Stimulated activated CD8-positive, alpha-beta memory T cell treated with anti-CD3 and anti-CD28 coated beads, Interleukin-4, amount 100 ng/mL, for 4 hours (primary cell): Measurements from ENCODE around the gene FAM43B.
"Not testable (repeated sequence)": the region's sequence is repeated elsewhere in the genome, so short reads cannot be mapped to it uniquely, and the experiment has no call there.

Experiments
- DNase-seq, 2 donors: peaks; one replicate each; pipeline ENCODE4 v3.0.0-alpha.2; 2020; ENCODE audit warnings: low read depth in 2 of 2, low spot score in 1 of 2

Gene FAM43B

GRCh38 chr1:20551945-20552727 lies at the start of gene FAM43B:
Gene FAM43B (plus strand): TSS chr1:20552573. CDS start chr1:20552974, 401 bp downstream.
- DNase-seq, result no peak

DNA sequence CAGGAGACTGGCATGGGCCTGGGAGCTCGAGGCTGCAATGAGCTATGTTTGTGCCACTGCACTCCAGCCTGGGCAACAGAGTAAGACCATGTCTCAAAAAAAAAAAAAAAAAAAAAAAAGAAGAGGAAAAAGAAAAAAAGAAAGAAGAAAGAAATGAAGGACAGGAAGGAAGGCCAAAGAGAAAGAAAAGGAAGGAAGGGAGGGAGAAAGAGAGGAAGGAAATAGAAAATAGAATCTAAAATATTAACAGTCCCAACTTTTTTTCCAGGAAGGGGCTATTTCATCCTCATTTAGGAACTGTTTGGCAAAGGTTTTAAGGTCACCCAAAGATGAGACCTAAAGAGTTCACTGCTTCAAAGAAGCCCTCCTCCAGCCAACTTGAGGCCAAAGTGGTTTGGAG lies 46.9 kb upstream of the FAM43B start:
- DNase-seq, result no peak

GRCh38 chr1:20507248-20507563 lies 45.2 kb upstream of the FAM43B start:
- DNase-seq, result no peak

DNA sequence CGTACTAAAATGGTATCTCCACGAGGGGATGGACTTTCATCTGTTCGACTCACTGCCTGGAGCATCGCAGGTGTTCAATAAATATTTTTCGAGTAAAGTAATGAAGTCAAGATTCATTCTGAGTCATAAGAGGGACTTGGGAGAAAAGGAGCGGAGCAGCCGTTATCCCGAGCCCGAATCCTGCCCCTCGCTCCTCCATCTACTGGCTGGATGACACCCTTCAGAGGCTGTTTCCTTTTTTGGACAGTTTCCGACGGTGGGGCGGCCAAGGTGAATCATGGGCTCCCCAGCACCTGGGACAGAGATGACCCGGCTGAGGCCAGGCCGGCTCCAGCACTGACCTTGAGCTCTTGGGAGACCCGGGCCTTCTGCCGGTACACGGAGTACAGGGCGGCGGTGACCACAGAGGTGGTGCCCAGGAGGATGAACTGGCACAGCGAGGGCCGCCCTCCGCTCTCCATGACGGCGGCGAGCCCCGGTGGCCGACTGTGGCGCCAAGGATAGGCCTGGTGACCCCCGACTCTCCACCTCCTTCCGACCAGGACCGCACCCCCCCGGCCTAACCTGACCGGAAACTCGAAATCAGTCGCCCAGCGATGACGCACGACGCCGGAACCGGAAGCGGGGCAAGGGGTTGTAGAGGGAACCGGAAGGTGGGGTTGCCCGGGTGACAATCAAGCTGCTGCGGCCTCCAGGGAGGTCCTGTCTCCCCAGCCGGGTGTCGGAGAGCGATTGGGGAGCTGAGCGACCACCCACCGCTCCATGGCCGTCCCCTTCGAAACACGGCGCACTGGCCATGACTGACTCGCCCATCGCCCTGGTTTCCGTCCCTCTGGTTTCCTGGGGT lies 44.6 kb upstream of the FAM43B start, which contains the start of gene MUL1:
TSS of gene MUL1 (minus strand) at position 588 of the 847 bp plus-strand sequence. CDS start at position 461, 127 bp downstream.
- peak; percentile 86 to 91 for DNase-seq

- DNase-seq, result no peak
Measured at GRCh38 chr1:20508411-20508771, 44.0 kb upstream of the FAM43B start.

DNA sequence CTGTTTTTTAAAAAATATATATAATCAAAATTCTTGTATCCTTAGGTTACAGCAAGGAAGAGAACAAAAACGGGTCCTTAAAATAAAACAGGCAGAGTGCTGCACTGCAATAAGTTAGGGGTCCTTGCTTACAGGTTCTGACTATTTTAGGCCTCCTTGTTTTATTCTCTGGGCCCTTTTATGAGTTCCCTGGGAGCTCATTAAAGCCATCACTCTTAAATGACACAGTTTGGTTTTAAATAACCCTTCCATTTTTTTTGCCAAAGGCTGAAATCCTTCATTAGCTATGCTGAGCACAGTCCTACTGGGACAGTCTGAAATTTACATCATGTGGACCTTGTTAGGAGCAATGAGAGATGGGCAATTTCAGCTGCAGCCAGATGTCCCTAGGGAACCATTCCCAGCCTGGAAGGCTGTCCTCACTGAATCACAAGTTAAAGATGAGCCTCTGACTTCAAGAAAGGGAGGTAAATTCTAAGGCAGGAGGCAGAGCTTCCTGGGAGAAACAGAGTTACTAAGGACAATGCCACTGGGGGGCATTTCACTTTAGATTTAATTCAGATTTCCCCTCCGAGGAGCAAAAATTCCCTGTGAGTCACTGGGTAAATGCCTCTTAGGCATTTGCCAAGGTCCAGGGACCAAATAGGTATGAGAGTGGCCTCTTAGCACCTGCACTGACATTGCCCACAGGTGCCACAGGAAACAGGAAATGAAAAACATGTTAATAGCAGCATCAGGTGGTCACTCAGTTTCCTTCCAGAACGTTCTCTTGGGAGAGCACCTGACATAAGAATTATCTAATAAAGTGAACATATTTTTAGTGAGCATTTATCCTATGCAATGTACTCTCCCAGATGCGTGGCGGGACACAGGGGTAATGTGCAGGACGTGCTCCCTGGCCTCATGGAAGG lies 40.6 kb upstream of the FAM43B start:
- DNase-seq, result no peak

GRCh38 chr1:20519609-20520262 lies 32.6 kb upstream of the FAM43B start:
- DNase-seq, result not testable (repeated sequence)

DNA sequence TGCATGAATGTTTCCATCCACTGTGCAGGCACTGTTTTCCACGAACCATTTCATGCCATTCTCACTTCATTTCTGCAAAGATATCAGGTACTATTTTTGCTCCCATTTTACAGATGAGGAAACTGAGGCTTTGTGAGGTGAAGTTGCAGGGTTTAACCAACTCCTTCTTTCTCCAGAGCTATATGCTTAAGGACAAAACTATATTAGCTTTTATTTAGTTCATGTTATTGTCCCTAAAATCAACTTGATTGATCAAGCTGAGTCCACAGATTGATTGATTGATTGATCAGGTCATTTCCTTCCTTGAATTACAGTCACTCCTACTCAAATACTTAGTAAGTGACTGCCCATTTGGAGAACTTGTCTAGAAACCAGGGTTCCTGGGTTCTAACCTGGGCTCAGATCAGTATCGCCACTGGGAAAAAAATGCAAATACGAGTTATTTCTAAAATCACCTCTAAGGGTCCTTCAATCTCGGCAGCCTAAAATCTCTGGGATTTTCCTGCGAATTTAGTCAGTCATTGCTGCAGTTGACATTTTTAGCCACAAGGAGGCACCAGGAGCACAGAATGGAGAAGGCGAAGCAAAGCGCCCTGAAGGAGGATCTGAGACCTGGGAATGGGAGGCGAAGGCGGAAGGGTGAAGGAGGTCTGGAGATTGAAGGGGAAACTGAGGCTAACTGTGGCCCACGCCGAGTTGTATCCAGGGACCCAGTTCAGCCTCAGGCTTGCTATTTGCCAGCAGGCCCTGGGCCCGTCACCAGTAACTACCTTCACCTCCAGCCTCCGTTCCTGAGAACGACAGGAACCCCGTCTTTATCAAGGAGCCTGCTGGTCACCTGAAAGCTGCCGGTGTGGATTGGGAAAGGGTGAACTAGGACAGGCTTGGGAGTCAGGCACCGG lies 30.2 kb upstream of the FAM43B start:
- peak; percentile 12 to 46 for DNase-seq

DNA sequence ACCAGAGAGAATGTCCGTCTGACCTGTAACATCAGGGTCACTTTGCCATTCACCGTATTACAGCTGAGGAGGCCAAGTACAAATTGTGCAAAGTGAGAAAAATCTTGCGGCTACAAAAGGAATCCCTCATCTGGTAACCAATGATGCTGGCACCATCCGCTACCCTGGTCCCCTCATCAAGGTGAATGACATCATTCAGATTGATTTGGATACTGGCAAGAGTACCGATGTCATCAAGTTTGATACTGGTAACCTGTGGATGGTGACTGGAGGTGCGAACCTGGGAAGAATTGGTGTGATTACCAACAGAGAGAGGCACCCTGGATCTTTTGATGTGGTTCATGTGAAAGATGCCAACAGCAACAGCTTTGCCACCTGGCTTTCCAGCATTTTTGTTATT lies 26.1 kb upstream of the FAM43B start:
- DNase-seq, result no peak

GRCh38 chr1:20528221-20528620 lies 24.2 kb upstream of the FAM43B start:
- no peak for DNase-seq

GRCh38 chr1:20530306-20530705 lies 22.1 kb upstream of the FAM43B start:
- no peak for DNase-seq

DNA sequence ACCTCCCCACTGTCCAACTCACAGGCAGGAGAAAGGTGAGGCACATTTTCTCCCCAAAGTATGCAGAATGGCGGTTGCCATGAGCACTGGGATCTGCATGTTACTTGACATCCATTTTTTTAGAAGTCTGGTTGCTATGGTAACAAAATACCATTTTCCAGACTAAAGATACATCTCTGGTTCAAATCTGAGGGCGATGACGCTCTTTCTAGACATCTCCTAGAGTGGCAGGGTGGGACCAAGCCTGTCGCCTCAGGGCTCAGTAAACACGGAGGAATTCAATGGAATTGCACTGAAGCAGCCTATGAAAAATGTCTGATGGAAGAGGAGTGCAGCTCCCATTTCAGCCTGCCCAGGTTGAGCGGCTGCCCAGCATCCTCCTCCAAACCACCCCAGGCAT lies 21.5 kb upstream of the FAM43B start:
- DNase-seq, result no peak

DNA sequence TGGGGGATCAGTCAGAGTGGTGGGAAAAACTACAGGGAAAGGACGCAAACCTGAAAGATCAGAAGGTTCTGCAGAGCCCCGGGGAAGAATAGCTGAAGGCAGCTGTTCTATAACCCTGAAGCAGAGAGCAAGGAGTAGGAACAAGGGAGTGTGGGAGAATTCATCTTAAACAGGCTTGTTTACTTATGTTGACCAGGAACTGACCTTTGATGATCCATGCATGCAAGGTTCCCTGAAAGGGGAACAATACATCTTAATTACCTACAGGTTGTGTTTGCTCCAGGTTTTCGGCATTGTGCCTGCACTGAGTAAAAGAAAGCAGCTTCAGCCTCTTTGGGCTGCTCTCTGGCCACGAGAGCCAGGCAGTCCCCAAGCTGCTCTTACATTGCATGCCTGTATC lies 18.7 kb upstream of the FAM43B start:
- no peak for DNase-seq

GRCh38 chr1:20534659-20535417 lies 17.5 kb upstream of the FAM43B start:
- DNase-seq, result no peak

GRCh38 chr1:20538227-20538626 lies 14.1 kb upstream of the FAM43B start:
- no peak for DNase-seq

GRCh38 chr1:20538760-20539551 lies 13.4 kb upstream of the FAM43B start:
- no peak for DNase-seq

DNA sequence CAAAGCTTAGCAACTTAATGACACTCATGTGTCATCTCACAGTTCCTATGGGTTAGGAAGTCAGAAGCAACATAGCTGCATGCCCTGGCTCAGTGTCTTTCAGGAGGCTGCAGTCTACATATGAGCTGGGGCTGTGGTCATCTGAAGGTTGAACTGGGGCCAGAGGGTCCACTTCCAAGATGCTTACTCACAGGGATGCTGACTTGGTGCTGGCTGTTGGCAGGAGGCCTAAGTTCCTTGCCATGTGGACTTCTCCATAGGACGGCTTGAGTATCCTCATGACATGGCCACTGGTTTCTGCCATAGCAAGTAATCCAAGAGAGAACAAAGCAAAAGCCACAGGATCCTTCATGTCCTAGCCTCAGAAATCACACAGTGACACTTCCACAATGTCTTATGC lies 12.1 kb upstream of the FAM43B start:
- no peak for DNase-seq

GRCh38 chr1:20546637-20547036 lies 5.7 kb upstream of the FAM43B start:
- DNase-seq, result no peak
